ENCODE data around the gene SACM1L. TPM values are rescaled to one million over a fixed set of nuclear protein-coding genes. Genes with fewer than 3 reads are reported as not detected.
A peak's percentile ranks its signal among the peaks of the same experiment; 100 is the strongest.

Gene SACM1L
- total RNA-seq, 2 donors from 2014 or later, result 149 to 161 TPM

DNA sequence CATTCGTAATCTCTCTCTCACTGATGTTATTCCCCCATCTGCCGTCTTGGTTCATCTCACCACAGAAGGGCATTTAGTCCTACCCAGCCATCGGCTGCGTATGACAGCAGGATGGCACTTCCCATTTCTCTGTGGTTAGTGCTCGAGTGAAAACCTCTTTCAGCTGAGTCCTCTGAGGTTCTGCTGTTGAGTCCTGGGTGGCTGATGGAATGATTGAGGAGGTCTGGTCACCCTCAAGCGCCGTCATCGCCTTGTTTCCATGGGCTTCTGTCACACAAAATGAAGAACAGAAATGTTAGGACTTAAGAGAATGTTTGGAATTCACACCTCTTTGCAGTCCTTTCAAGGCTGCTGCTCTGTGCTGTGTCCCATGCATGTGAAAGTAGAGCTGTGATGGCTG is 9.4 kb upstream of the SACM1L start:
- H3K9ac ChIP-seq (ENCODE audit: extremely low read depth, low read length, poor library complexity, severe bottlenecking), result peak overlapping the region; percentile 48
- H3K4me3 ChIP-seq (ENCODE audit: low read length), result no peak overlapping the region
- Mint-ChIP-seq H3K36me3 (ENCODE audit: low read depth) (peaks cover 69% of the 10 kb centered on the region), H3K27ac (peak overlapping the region; percentile 88), H3K4me1 (peaks cover 43% of the 10 kb centered on the region), H3K9me3 (peaks cover 14% of the 10 kb centered on the region), H3K27me3 (ENCODE audit: insufficient read depth) (no peaks in the 10 kb centered on the region), H3K4me3 (no peak overlapping the region)
- 87% methylated on average over 8 of the region's 8 CpGs for WGBS, 2 experiments (ENCODE audit: insufficient coverage in 1 of 2, insufficient read length in 1 of 2)
- H3K27me3 ChIP-seq (ENCODE audit: control insufficient read depth, insufficient read depth, low read length, poor library complexity, severe bottlenecking), result no peaks in the 10 kb centered on the region
- H3K4me1 ChIP-seq (ENCODE audit: control insufficient read depth, insufficient read depth, low read length), result peaks cover 7% of the 10 kb centered on the region
- H3K36me3 ChIP-seq (ENCODE audit: control insufficient read depth, insufficient read depth, low read length), result peaks cover 85% of the 10 kb centered on the region
- H3K27ac ChIP-seq (ENCODE audit: low read depth, low read length), result peak overlapping the region; percentile 40
- H3K9me3 ChIP-seq (ENCODE audit: control insufficient read depth, low read length), result peaks cover 14% of the 10 kb centered on the region
- DNase-seq, result peak; percentile 79
- TF ChIP-seq, protein P1, sequence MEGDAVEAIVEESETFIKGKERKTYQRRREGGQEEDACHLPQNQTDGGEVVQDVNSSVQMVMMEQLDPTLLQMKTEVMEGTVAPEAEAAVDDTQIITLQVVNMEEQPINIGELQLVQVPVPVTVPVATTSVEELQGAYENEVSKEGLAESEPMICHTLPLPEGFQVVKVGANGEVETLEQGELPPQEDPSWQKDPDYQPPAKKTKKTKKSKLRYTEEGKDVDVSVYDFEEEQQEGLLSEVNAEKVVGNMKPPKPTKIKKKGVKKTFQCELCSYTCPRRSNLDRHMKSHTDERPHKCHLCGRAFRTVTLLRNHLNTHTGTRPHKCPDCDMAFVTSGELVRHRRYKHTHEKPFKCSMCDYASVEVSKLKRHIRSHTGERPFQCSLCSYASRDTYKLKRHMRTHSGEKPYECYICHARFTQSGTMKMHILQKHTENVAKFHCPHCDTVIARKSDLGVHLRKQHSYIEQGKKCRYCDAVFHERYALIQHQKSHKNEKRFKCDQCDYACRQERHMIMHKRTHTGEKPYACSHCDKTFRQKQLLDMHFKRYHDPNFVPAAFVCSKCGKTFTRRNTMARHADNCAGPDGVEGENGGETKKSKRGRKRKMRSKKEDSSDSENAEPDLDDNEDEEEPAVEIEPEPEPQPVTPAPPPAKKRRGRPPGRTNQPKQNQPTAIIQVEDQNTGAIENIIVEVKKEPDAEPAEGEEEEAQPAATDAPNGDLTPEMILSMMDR (conservative IDR thresholded peaks at IDR 0.05), result no peak

DNA sequence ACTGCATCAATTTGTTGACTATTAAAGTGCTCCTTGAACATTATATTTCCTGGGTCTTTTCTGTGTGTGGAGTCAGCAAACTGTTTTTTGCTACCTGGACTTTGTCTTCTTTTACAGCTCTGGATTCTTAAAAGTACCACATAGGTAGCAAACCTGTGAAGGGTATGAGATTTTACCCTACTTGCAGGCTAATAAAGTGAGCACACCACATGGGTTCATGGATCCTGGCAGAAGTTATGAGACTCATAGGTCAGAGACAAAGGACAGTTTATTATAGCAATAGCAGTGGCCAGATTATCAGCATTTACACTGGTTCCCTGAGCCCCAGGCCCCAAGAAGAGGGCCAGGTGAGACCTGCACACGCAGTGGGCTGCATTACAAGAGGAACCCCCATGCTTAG is 8.0 kb upstream of the SACM1L start:
- Mint-ChIP-seq H3K4me1 (peaks cover 56% of the 10 kb centered on the region), H3K27ac (no peak overlapping the region), H3K36me3 (ENCODE audit: low read depth) (peaks cover 63% of the 10 kb centered on the region), H3K27me3 (ENCODE audit: insufficient read depth) (no peaks in the 10 kb centered on the region), H3K4me3 (no peak overlapping the region), H3K9me3 (peaks cover 14% of the 10 kb centered on the region)
- Histone ChIP-seq H3K36me3 (ENCODE audit: control insufficient read depth, insufficient read depth, low read length) (peaks cover 82% of the 10 kb centered on the region), H3K4me3 (ENCODE audit: low read length) (no peak overlapping the region), H3K9me3 (ENCODE audit: control insufficient read depth, low read length) (peaks cover 14% of the 10 kb centered on the region), H3K27me3 (ENCODE audit: control insufficient read depth, insufficient read depth, low read length, poor library complexity, severe bottlenecking) (no peaks in the 10 kb centered on the region), H3K9ac (ENCODE audit: extremely low read depth, low read length, poor library complexity, severe bottlenecking) (no peak overlapping the region), H3K27ac (ENCODE audit: low read depth, low read length) (no peak overlapping the region), H3K4me1 (ENCODE audit: control insufficient read depth, insufficient read depth, low read length) (peaks cover 14% of the 10 kb centered on the region)
- 97% methylated on average over 1 of the region's 1 CpG; no CpG with 5 or more reads in 1 of the 2 experiments for WGBS, 2 experiments (ENCODE audit: insufficient coverage in 1 of 2, insufficient read length in 1 of 2)
- DNase-seq, result no peak
- TF ChIP-seq, protein P1 (conservative IDR thresholded peaks at IDR 0.05), result no peak

GRCh38 chr3:45681846-45682245 is 7.3 kb upstream of the SACM1L start:
- Mint-ChIP-seq H3K4me3 (no peak overlapping the region), H3K27ac (peak overlapping the region; percentile 49), H3K36me3 (ENCODE audit: low read depth) (peaks cover 57% of the 10 kb centered on the region), H3K4me1 (peaks cover 50% of the 10 kb centered on the region), H3K9me3 (peaks cover 14% of the 10 kb centered on the region), H3K27me3 (ENCODE audit: insufficient read depth) (no peaks in the 10 kb centered on the region)
- no peak overlapping the region for H3K4me3 ChIP-seq (ENCODE audit: low read length)
- peaks cover 14% of the 10 kb centered on the region for H3K9me3 ChIP-seq (ENCODE audit: control insufficient read depth, low read length)
- 84 to 97% methylated on average over 2 to 3 of the region's 3 CpGs for WGBS, 2 experiments (ENCODE audit: insufficient coverage in 1 of 2, insufficient read length in 1 of 2)
- TF ChIP-seq, protein P1 (conservative IDR thresholded peaks at IDR 0.05), result no peak
- H3K36me3 ChIP-seq (ENCODE audit: control insufficient read depth, insufficient read depth, low read length), result peaks cover 75% of the 10 kb centered on the region
- H3K27ac ChIP-seq (ENCODE audit: low read depth, low read length), result no peak overlapping the region
- no peak for DNase-seq
- H3K27me3 ChIP-seq (ENCODE audit: control insufficient read depth, insufficient read depth, low read length, poor library complexity, severe bottlenecking), result no peaks in the 10 kb centered on the region
- peaks cover 14% of the 10 kb centered on the region for H3K4me1 ChIP-seq (ENCODE audit: control insufficient read depth, insufficient read depth, low read length)
- H3K9ac ChIP-seq (ENCODE audit: extremely low read depth, low read length, poor library complexity, severe bottlenecking), result no peak overlapping the region

Measured in endodermal cell (in vitro differentiated cells).